Heart left ventricle (tissue), 16 donors: ENCODE data around the gene TNFAIP8L1. TPM values are rescaled to one million over a fixed set of nuclear protein-coding genes. Genes with fewer than 3 reads are reported as not detected.

Experiments used
- ATAC-seq, 4 donors: fragments of 200-7000 bp; cut with Tn5 transposase; one replicate each; pipeline ENCODE4 v1.9.1; 2020 to 2022; ENCODE audit warnings: moderate library complexity in 4 of 4, mild to moderate bottlenecking in 3 of 4, moderate number of reproducible peaks in 1 of 4
- DNase-seq, 5 donors: peaks; one replicate each; pipeline ENCODE4 v3.0.0-alpha.2; 2020
- H3K27ac ChIP-seq, 12 donors: fragments of 200-600 bp; sonication (generic) in 4 of 12; one replicate each; pipeline versions ENCODE4 v1.5.0 to v1.8.0; 2016 to 2022; ENCODE audit warnings: mild to moderate bottlenecking in 2 of 12
- H3K27me3 ChIP-seq, 9 donors: fragments of 200-600 bp; sonication (generic) in 2 of 9; one replicate each; pipeline versions ENCODE4 v1.5.1 to v1.8.0; 2016 to 2022; ENCODE audit warnings: mild to moderate bottlenecking in 3 of 9
- H3K36me3 ChIP-seq, 9 donors: fragments of 200-600 bp; sonication (generic) in 2 of 9; one replicate each; pipeline versions ENCODE4 v1.5.0 to v1.8.0; 2018 to 2022; ENCODE audit warnings: mild to moderate bottlenecking in 2 of 9
- H3K4me1 ChIP-seq, 12 donors: fragments of 200-600 bp; sonication (generic) in 4 of 12; one replicate each; pipeline versions ENCODE4 v1.5.0 to v1.8.0; 2016 to 2022; ENCODE audit warnings: mild to moderate bottlenecking in 3 of 12
- H3K4me3 ChIP-seq, 12 donors: fragments of 200-600 bp; sonication (generic) in 4 of 12; one replicate each; pipeline versions ENCODE4 v1.5.0 to v1.8.0; 2017 to 2022; ENCODE audit warnings: mild to moderate bottlenecking in 9 of 12, moderate library complexity in 4 of 12
- H3K9me3 ChIP-seq, 12 donors: fragments of 200-600 bp; sonication (generic) in 4 of 12; one replicate each; pipeline versions ENCODE4 v1.5.0 to v1.8.0; 2016 to 2022; ENCODE audit warnings: mild to moderate bottlenecking in 1 of 12
- CTCF ChIP-seq, 12 donors: fragments of 200-600 bp; sonication (generic) in 4 of 12; IDR thresholded peaks; one replicate each; pipeline versions ENCODE4 v1.5.0 to v1.8.0; 2018 to 2022; ENCODE audit warnings: antibody characterized with exemption in 12 of 12, mild to moderate bottlenecking in 5 of 12
- POLR2A ChIP-seq, 2 donors: fragments of 450-650 bp; IDR thresholded peaks; one replicate each; pipeline ENCODE4 v1.6.1; 2017; ENCODE audit warnings: antibody characterized with exemption in 2 of 2, mild to moderate bottlenecking in 2 of 2, moderate library complexity in 2 of 2
- WGBS, 4 donors: extraction: QIAGEN DNeasy Blood & Tissue Kit in 2 of 4; methylation state at CpG; one replicate each; pipeline versions ENCODE4 v1.1.5 to v1.1.7; 2013 to 2018; 5-methylcytosine and 5-hydroxymethylcytosine counted together
- intact Hi-C, 10 donors: fragments of 100-400 bp; cut with DNase I; formaldehyde crosslinking; loops; one replicate each; pipeline versions ENCODE4 v1.11.1 to v1.14.2; 2022
- polyA plus RNA-seq, 2 donors: library from polyadenylated mRNA; stranded (reverse); fragments of 200-250 nt; gene quantifications; one replicate each; pipeline ENCODE4 v1.2.3, GENCODE V29; 2013
- total RNA-seq, 9 donors: library from RNA; depleted of rRNA in 2 of 9; stranded (reverse); fragments of >200 nt in 2 of 9; fragmentation: NEBNext Ultra II Directional in 3 of 9; extraction: Animal tissue kit (Norgen Biotek cat#: 25700) in 3 of 9; gene quantifications; one replicate each; pipeline versions ENCODE4 v1.1.0 to v1.2.4, GENCODE V29; 2016 to 2023
- donor health status: ischemic (EF 13 %, LVEDD 7.1; RV severe dilation, severe dysfunction).
- donor health status: healthy with polysubstance abuse.
- donor health status: DM: no; HTN: yes; CAD: no.
- donor health status: DM: no; HTN: no; CAD: no.
- donor health status: ischemic (EF 25% LVEDD 6.9; RV normal size, moderate dysfunction).
- donor health status: ischemic (EF 25% LVEDD 5.7; RV mildly dilated, moderate dysfunction).
- donor health status: healthy.
- donor health status: DM: yes; HTN: yes; CAD: no.
- donor health status: ischemic (EF 35%, LVEDD 5.7; RV mildly dilated, moderate dysfunction).
- donor health status: nonischemic (EF 11% LVEDD 7.7; RV severe dilation, severe dysfunction).
- donor health status: DM: yes; HTN: yes; CAD: no.
- donor health status: PGD.
- donor health status: ischemic (EF 29% LVEDD 5.4; RV normal size, mild dysfunction).
- donor health status: nonischemic (EF 23%, LVEDD 6.1; RV moderate dilation, normal function).

Gene TNFAIP8L1
- total and polyA plus RNA-seq, 11 donors, result 2.8 to 15.1 (median 6.1) TPM

GRCh38 chr19:4642625-4643024 is 3.3 kb downstream of the TNFAIP8L1 start:
- H3K4me1 ChIP-seq, result peaks cover 2 to 43% (median 22%) of the 10 kb centered on the region in 12 donors
- H3K36me3 ChIP-seq, result no peaks in the 10 kb centered on the region
- DNase-seq, result no peak
- H3K4me3 ChIP-seq, result no peak overlapping the region
- 78 to 81% (median 79%) methylated on average over 6 of the region's 6 CpGs for WGBS, 4 donors
- TF ChIP-seq CTCF (IDR thresholded peaks at IDR 0.05), result no peak
- TF ChIP-seq POLR2A (IDR thresholded peaks at IDR 0.05), result no peak
- peak overlapping the region in 1 of 12 donors; percentile 92 for H3K27ac ChIP-seq
- ATAC-seq, result no peak
- no peaks in the 10 kb centered on the region for H3K27me3 ChIP-seq
- intact Hi-C loops, result no loop called here
- H3K9me3 ChIP-seq, result no peaks in the 10 kb centered on the region

GRCh38 chr19:4645718-4646117 is 6.4 kb downstream of the TNFAIP8L1 start:
- WGBS, 4 donors, result 72 to 86% (median 80%) methylated on average over 4 of the region's 4 CpGs
- no peak for DNase-seq
- H3K27me3 ChIP-seq, result no peaks in the 10 kb centered on the region
- intact Hi-C loops, result no loop called here
- H3K4me1 ChIP-seq, result peaks cover 0 to 50% (median 29%) of the 10 kb centered on the region in 12 donors
- peak overlapping the region in 2 of 12 donors; percentile 6 to 92 for H3K27ac ChIP-seq
- no peak overlapping the region for H3K4me3 ChIP-seq
- TF ChIP-seq POLR2A (IDR thresholded peaks at IDR 0.05) (no peak), CTCF (IDR thresholded peaks at IDR 0.05) (no peak)
- no peaks in the 10 kb centered on the region for H3K36me3 ChIP-seq
- ATAC-seq, result no peak
- no peaks in the 10 kb centered on the region for H3K9me3 ChIP-seq

GRCh38 chr19:4647676-4648644 is 8.6 kb downstream of the TNFAIP8L1 start:
- 45 to 59% (median 54%) methylated on average over 13 to 20 of the region's 20 CpGs for WGBS, 4 donors
- H3K9me3 ChIP-seq, result no peaks in the 10 kb centered on the region
- H3K27me3 ChIP-seq, result no peaks in the 10 kb centered on the region
- H3K36me3 ChIP-seq, result peaks cover 0 to 14% (median 9%) of the 10 kb centered on the region in 9 donors
- TF ChIP-seq CTCF (IDR thresholded peaks at IDR 0.05) (peak in 11 of 12 donors; percentile 6 to 66 (median 29)), POLR2A (IDR thresholded peaks at IDR 0.05) (peak in 1 of 2 donors; percentile 10)
- DNase-seq (peak; percentile 83 to 89 (median 85)), ATAC-seq (peak; percentile 86 to 97 (median 90))
- peak overlapping the region in 7 of 12 donors; percentile 9 to 36 (median 15) for H3K4me3 ChIP-seq
- H3K4me1 ChIP-seq, result peaks cover 0 to 39% (median 25%) of the 10 kb centered on the region in 12 donors
- intact Hi-C loops, result loop anchor here in 1 of 10 donors (1.0 kb wide), 1 partner anchor 9 kb away; the partner anchor contains the start of gene TNFAIP8L1
- H3K27ac ChIP-seq, result peak overlapping the region; percentile 54 to 92 (median 75)

- no peak for ATAC-seq
- Histone ChIP-seq H3K9me3 (no peaks in the 10 kb centered on the region), H3K4me1 (peaks cover 0 to 39% (median 25%) of the 10 kb centered on the region in 12 donors), H3K27me3 (no peaks in the 10 kb centered on the region), H3K27ac (peak overlapping the region in 9 of 12 donors; percentile 27 to 92 (median 78)), H3K4me3 (no peak overlapping the region), H3K36me3 (peaks cover 0 to 21% (median 9%) of the 10 kb centered on the region in 9 donors)
- no peak for TF ChIP-seq POLR2A (IDR thresholded peaks at IDR 0.05)
- TF ChIP-seq CTCF (IDR thresholded peaks at IDR 0.05), result no peak
- no peak for DNase-seq
- 70 to 83% (median 78%) methylated on average over 16 to 19 of the region's 19 CpGs for WGBS, 4 donors
- intact Hi-C loops, result no loop called here
These were observed 10.2 kb downstream of the TNFAIP8L1 start for GRCh38 chr19:4649392-4650047.
